H1 (cell line): ENCODE measurements around the gene SPRR4. TPM values are rescaled to one million over a fixed set of nuclear protein-coding genes. Genes with fewer than 3 reads are reported as not detected.

Source experiments
- CHD7 ChIP-seq: fragments of 300-600 bp; sonication (generic); IDR thresholded peaks from 2 replicates; pipeline ENCODE4 v1.7.1; 2012; ENCODE audit warnings: low read length, moderate library complexity, mild to moderate bottlenecking, inconsistent platforms; ENCODE audit not compliant: insufficient replicate concordance
- polyA plus RNA-seq, 7 experiments: library from polyadenylated mRNA; depleted of rRNA in 3 of 7; stranded (reverse) in 5 of 7; unstranded in 2 of 7; fragments of >200 nt in 5 of 7; fragments of 200-250 nt in 2 of 7; gene quantifications; 1 replicate in 5 of 7; 2 replicates in 1 of 7; 4 replicates in 1 of 7; pipeline versions ENCODE4 v1.2.1 to v1.2.3, GENCODE V29; 2011 to 2013; ENCODE audit warnings: missing spikeins in 2 of 7, mixed read lengths in 2 of 7
- total RNA-seq: library from RNA; stranded (reverse); fragmentation: NEBNext Ultra II Directional; extraction: Animal tissue kit (Norgen Biotek cat#: 25700); gene quantifications from 2 replicates; pipeline ENCODE4 v1.2.1, GENCODE V29; 2021

The SPRR4 gene
- total and polyA plus RNA-seq, 2 of the 8 experiments (the other 6 are each of a cell fraction or from before 2014, with no cell fraction given): not detected

GRCh38 chr1:152962876-152963415 lies 7.5 kb upstream of the SPRR4 start (continued):
- TF ChIP-seq CHD7: no peak
